Panc1 (cell line): ENCODE results near the gene IL4. TPM values are rescaled to one million over a fixed set of nuclear protein-coding genes. Genes with fewer than 3 reads are reported as not detected.
"Not testable (repeated sequence)": the region's sequence is repeated elsewhere in the genome, so short reads cannot be mapped to it uniquely, and the experiment has no call there.

Experiments
- ATAC-seq: fragments of 200-7000 bp; cut with Tn5 transposase; 2 replicates; pipeline ENCODE4 v1.9.1; 2020; ENCODE audit warnings: mild to moderate bottlenecking, moderate library complexity
- BruUV-seq: library from RNA; stranded (reverse); fragments of 400-500 nt; replicated peaks from 2 replicates; lab custom pipeline; 2021; lab: Mats Ljungman, UMichigan
- CTCF ChIA-PET: fragments of 300-600 bp; sonication (Branson Sonifier 250); formaldehyde crosslinking; loops from one replicate; lab custom pipeline; 2022; ENCODE audit warnings: antibody characterized with exemption; lab: Charles Lee
- POLR2A ChIA-PET: fragments of 300-600 bp; sonication (Branson Sonifier 250); formaldehyde crosslinking; loops from one replicate; lab custom pipeline; 2022; ENCODE audit warnings: antibody characterized with exemption; lab: Charles Lee
- DNase-seq: peaks from one replicate; pipeline ENCODE4 v3.0.0-alpha.2; 2010; ENCODE audit warnings: low read depth, low spot score
- H3K27ac ChIP-seq: 2 replicates; pipeline ENCODE4 v1.5.1; 2011; ENCODE audit warnings: mild to moderate bottlenecking, low read length, inconsistent platforms
- H3K27me3 ChIP-seq: fragments of 200-500 bp; sonication (Bioruptor generic); 2 replicates; pipeline ENCODE4 v1.6.0; 2014; ENCODE audit warnings: low read length, inconsistent platforms; ENCODE audit not compliant: control insufficient read depth, insufficient read depth
- H3K36me3 ChIP-seq: fragments of 200-500 bp; sonication (Bioruptor generic); 2 replicates; pipeline ENCODE4 v1.5.1; 2014; ENCODE audit warnings: inconsistent platforms, mild to moderate bottlenecking, low read length, moderate library complexity; ENCODE audit not compliant: control insufficient read depth, insufficient read depth
- H3K4me1 ChIP-seq: 2 replicates; pipeline ENCODE4 v1.5.1; 2011; ENCODE audit warnings: inconsistent platforms, mild to moderate bottlenecking, low read length, moderate library complexity; ENCODE audit not compliant: control insufficient read depth, insufficient read depth
- H3K4me3 ChIP-seq, 2 experiments: 2 replicates each; pipeline ENCODE4 v1.5.1; 2011 to 2012; ENCODE audit warnings: low read depth in 2 of 2, low read length in 2 of 2, mild to moderate bottlenecking in 2 of 2, inconsistent platforms in 1 of 2, moderate library complexity in 1 of 2
- H3K9me3 ChIP-seq: fragments of 200-500 bp; sonication (Bioruptor generic); 2 replicates; pipeline ENCODE4 v1.5.1; 2014; ENCODE audit warnings: low read depth, mild to moderate bottlenecking, inconsistent platforms, low read length, moderate library complexity; ENCODE audit not compliant: control insufficient read depth, insufficient read depth
- POLR2AphosphoS5 ChIP-seq: IDR thresholded peaks from 2 replicates; pipeline ENCODE4 v1.6.1; 2012; ENCODE audit warnings: mild to moderate bottlenecking, low read depth, low read length, moderate library complexity
- SIN3A ChIP-seq: IDR thresholded peaks from 2 replicates; pipeline ENCODE4 v1.6.1; 2012; ENCODE audit warnings: low read depth, mild to moderate bottlenecking, low read length, moderate library complexity, borderline replicate concordance; ENCODE audit not compliant: insufficient read depth
- TCF7L2 ChIP-seq: IDR thresholded peaks from 2 replicates; pipeline ENCODE4 v1.6.1; 2011; ENCODE audit warnings: mild to moderate bottlenecking, low read depth, low read length, inconsistent platforms
- in situ Hi-C: cut with HindIII; loops from 2 replicates; pipeline ENCODE4 v1.10.0; 2016; ENCODE audit warnings: low sequenced_read_pairs, low pct_unique_long_range_greater_than_20kb
- intact Hi-C: fragments of 100-400 bp; cut with micrococcal nuclease; formaldehyde crosslinking; loops from one replicate; pipeline ENCODE4 v1.10.0; 2022; ENCODE audit not compliant: unreplicated experiment
- total RNA-seq: library from RNA; stranded (reverse); gene quantifications from one replicate; pipeline ENCODE4 v1.2.1, GENCODE V29; 2021; ENCODE audit not compliant: unreplicated experiment
- TF ChIP-seq, protein P1 (sequence below): fragments of 450-650 bp; IDR thresholded peaks from 2 replicates; pipeline ENCODE4 v1.5.1; 2017; ENCODE audit warnings: mild to moderate bottlenecking
- TF ChIP-seq, protein P2 (sequence below), 2 experiments: IDR thresholded peaks; 2 replicates each; pipeline ENCODE4 v1.6.1; 2011 to 2012; ENCODE audit warnings: low read depth in 2 of 2, control low read depth in 1 of 2, low read length in 1 of 2, mild to moderate bottlenecking in 1 of 2, moderate library complexity in 1 of 2; ENCODE audit not compliant: insufficient read depth in 1 of 2

The IL4 gene
- total RNA-seq, 1 experiment from 2014 or later: not detected

GRCh38 chr5:132690156-132690555 lies 16.4 kb downstream of the IL4 start:
- BruUV-seq: no TSS peak
- in situ Hi-C loops (no loop called here), intact Hi-C loops (no loop called here)
- H3K36me3 ChIP-seq: no peaks in the 10 kb centered on the region
- ATAC-seq (no peak), DNase-seq (no peak)
- CTCF ChIA-PET: interaction anchor here (0.5 to 0.6 kb wide), 3 partner anchors 11 to 322 kb away, joined by 3 to 4 read pairs (median 3); no protein-coding TSS in a partner anchor
- H3K4me1 ChIP-seq: no peaks in the 10 kb centered on the region
- H3K9me3 ChIP-seq: no peaks in the 10 kb centered on the region
- no peak overlapping the region for H3K27ac ChIP-seq
- POLR2A ChIA-PET: no interaction called here
- no peaks in the 10 kb centered on the region for H3K27me3 ChIP-seq
- TF ChIP-seq TCF7L2 (no peak), SIN3A (no peak), POLR2AphosphoS5 (no peak)
- TF ChIP-seq, protein P1, sequence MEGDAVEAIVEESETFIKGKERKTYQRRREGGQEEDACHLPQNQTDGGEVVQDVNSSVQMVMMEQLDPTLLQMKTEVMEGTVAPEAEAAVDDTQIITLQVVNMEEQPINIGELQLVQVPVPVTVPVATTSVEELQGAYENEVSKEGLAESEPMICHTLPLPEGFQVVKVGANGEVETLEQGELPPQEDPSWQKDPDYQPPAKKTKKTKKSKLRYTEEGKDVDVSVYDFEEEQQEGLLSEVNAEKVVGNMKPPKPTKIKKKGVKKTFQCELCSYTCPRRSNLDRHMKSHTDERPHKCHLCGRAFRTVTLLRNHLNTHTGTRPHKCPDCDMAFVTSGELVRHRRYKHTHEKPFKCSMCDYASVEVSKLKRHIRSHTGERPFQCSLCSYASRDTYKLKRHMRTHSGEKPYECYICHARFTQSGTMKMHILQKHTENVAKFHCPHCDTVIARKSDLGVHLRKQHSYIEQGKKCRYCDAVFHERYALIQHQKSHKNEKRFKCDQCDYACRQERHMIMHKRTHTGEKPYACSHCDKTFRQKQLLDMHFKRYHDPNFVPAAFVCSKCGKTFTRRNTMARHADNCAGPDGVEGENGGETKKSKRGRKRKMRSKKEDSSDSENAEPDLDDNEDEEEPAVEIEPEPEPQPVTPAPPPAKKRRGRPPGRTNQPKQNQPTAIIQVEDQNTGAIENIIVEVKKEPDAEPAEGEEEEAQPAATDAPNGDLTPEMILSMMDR: no peak
- TF ChIP-seq, protein P2, sequence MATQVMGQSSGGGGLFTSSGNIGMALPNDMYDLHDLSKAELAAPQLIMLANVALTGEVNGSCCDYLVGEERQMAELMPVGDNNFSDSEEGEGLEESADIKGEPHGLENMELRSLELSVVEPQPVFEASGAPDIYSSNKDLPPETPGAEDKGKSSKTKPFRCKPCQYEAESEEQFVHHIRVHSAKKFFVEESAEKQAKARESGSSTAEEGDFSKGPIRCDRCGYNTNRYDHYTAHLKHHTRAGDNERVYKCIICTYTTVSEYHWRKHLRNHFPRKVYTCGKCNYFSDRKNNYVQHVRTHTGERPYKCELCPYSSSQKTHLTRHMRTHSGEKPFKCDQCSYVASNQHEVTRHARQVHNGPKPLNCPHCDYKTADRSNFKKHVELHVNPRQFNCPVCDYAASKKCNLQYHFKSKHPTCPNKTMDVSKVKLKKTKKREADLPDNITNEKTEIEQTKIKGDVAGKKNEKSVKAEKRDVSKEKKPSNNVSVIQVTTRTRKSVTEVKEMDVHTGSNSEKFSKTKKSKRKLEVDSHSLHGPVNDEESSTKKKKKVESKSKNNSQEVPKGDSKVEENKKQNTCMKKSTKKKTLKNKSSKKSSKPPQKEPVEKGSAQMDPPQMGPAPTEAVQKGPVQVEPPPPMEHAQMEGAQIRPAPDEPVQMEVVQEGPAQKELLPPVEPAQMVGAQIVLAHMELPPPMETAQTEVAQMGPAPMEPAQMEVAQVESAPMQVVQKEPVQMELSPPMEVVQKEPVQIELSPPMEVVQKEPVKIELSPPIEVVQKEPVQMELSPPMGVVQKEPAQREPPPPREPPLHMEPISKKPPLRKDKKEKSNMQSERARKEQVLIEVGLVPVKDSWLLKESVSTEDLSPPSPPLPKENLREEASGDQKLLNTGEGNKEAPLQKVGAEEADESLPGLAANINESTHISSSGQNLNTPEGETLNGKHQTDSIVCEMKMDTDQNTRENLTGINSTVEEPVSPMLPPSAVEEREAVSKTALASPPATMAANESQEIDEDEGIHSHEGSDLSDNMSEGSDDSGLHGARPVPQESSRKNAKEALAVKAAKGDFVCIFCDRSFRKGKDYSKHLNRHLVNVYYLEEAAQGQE (IDR thresholded peaks at IDR 0.05; ENCODE audit: insufficient read depth in 1 of 2, low read depth in 2 of 2, low read length in 1 of 2): no peak
- H3K4me3 ChIP-seq: no peak overlapping the region

DNA sequence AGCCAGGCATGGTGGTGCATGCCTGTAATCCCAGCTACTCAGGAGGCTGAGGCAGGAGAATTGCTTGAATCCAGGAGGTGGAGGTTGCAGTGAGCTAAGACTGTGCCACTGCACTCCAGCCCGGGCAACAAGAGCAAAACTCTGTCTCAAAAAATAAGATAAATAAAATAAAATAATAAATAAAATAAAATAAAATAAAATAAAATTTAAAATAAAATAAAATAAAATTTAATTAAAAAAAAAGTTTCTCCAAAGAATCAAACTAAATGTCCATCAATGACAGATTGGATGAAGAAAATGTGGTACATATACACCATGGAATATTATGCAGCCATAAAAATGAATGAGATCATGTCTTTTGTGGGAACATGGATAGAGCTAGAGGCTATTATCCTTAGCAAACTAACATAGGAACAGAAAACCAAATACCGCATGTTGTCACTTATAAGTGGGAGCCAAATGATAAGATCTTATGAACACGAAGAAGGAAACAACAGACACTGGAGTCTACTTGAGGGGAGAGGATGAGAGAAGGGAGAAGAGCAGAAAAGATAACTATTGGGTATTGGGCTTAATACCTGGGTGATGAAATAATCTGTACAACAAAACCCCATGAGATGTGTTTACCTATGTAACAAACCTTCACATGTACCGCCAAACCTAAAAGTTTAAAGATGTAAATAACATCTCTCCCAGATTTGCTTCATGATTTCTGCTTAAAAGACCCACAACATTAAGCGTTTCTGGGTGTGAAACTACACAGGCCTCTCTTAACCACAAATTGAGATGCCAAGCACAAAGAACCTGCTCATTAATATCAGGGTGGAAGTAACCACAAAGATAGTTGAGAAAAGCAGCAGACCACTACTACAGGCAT lies 18.2 kb downstream of the IL4 start:
- H3K4me1 ChIP-seq, H3K27ac ChIP-seq, ATAC-seq, DNase-seq, in situ Hi-C loops, H3K9me3 ChIP-seq, POLR2A ChIA-PET, H3K4me3 ChIP-seq, H3K27me3 ChIP-seq, BruUV-seq, H3K36me3 ChIP-seq, intact Hi-C loops: not testable (repeated sequence)
- CTCF ChIA-PET: interaction anchor here (1.2 kb wide), 1 partner anchor 117 kb away, joined by 3 read pairs; no protein-coding TSS in a partner anchor

DNA sequence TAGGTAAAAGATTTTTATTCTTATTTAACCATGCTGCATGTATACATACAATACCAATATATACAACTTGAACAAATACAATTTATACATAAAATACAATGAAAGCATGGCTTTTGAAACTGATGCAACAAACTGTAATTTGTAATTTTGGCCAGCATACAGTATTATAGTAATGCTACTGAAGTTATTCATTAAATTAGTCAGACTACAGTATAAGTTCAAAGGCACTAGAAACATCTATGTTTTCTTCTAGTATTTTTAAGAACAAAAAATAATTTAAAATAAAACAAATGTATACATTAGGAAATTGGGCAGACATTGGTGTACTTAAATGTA lies 18.8 kb downstream of the IL4 start:
- no peak for DNase-seq
- Histone ChIP-seq H3K4me3 (no peak overlapping the region), H3K4me1 (no peaks in the 10 kb centered on the region), H3K27ac (no peak overlapping the region; the same call in 1 of the 2 replicates), H3K27me3 (no peaks in the 10 kb centered on the region), H3K36me3 (no peaks in the 10 kb centered on the region), H3K9me3 (no peaks in the 10 kb centered on the region)
- intact Hi-C loops (no loop called here), in situ Hi-C loops (no loop called here)
- BruUV-seq: no TSS peak
- TF ChIP-seq SIN3A (no peak), TCF7L2 (no peak), POLR2AphosphoS5 (no peak)
- TF ChIP-seq, protein P2 (IDR thresholded peaks at IDR 0.05; ENCODE audit: insufficient read depth in 1 of 2, low read depth in 2 of 2, low read length in 1 of 2): no peak
- TF ChIP-seq, protein P1: no peak
- ATAC-seq: no peak
- ChIA-PET POLR2A (no interaction called here), CTCF (no interaction called here)
